ENCODE measurements around the gene CCNF. TPM values are rescaled to one million over a fixed set of nuclear protein-coding genes. Genes with fewer than 3 reads are reported as not detected.

Gene CCNF
- total and polyA plus RNA-seq, 9 of the 15 experiments (the other 6 are each of a cell fraction or from before 2014, with no cell fraction given): 4.1 to 70.1 (median 29.5) TPM

DNA sequence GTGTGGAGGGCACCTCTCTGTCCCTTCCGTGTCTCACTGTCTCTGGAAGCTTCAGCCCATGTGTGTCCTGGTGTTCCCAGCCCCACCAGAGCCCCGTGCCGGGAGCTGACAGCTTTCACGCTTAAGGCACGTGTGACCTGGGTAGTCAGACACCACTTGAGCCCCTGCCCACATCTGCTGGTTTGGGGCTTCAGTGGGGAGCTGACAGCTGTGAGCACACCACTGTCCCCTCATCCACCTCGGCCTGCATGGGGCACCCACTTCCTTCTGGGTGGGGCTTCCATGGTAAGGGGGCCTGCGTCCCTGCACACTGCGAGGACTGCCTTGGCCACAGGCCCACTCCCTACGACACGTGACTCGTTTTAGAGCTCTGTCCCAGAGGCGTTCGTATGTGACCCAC is 28.0 kb downstream of the CCNF start:
- peaks cover 80% of the 10 kb centered on the region; the same call in 2 of the 3 replicates for H3K36me3 ChIP-seq (ENCODE audit: control insufficient read depth, insufficient read depth, low read length)
- in situ Hi-C loops (cut with MboI): no loop called here

More for the DNA sequence above, 28.0 kb downstream of the CCNF start:
- H3K4me3 ChIP-seq: no peak overlapping the region
- no peak overlapping the region for H3K27ac ChIP-seq (ENCODE audit: extremely low read depth, low read depth, low read length)
- FAIRE-seq: no peak
- no TSS peak for BruUV-seq (replicated peaks)
- H3K27me3 ChIP-seq (ENCODE audit: control insufficient read depth in 2 of 2, insufficient read depth in 2 of 2, low read length in 2 of 2): no peaks in the 10 kb centered on the region
- H3K9me1 ChIP-seq (ENCODE audit: control insufficient read depth, insufficient read depth, low read length): peaks cover 6% of the 10 kb centered on the region
- intact Hi-C loops (cut with micrococcal nuclease): no loop called here
- H2AFZ ChIP-seq (ENCODE audit: low read depth, low read length): no peak overlapping the region
- TF ChIP-seq RFX5 (IDR thresholded peaks at IDR 0.05; ENCODE audit: low read depth, low read length) (no peak), SMC3 (conservative IDR thresholded peaks at IDR 0.05; ENCODE audit: insufficient read depth, low read depth, low read length) (no peak), TAF1 (IDR thresholded peaks at IDR 0.05; ENCODE audit: control insufficient read depth, extremely low read depth, insufficient read depth, low read length, severe bottlenecking) (no peak), ZNF584 (CRISPR knock-in tag; IDR thresholded peaks at IDR 0.05; ENCODE audit: low read depth) (no peak), ELF1 (tag; IDR thresholded peaks at IDR 0.05) (no peak)
- TF ChIP-seq, protein P1, sequence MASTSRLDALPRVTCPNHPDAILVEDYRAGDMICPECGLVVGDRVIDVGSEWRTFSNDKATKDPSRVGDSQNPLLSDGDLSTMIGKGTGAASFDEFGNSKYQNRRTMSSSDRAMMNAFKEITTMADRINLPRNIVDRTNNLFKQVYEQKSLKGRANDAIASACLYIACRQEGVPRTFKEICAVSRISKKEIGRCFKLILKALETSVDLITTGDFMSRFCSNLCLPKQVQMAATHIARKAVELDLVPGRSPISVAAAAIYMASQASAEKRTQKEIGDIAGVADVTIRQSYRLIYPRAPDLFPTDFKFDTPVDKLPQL (IDR thresholded peaks at IDR 0.05; ENCODE audit: extremely low read depth, insufficient read length): no peak
- TF ChIP-seq, protein P2, sequence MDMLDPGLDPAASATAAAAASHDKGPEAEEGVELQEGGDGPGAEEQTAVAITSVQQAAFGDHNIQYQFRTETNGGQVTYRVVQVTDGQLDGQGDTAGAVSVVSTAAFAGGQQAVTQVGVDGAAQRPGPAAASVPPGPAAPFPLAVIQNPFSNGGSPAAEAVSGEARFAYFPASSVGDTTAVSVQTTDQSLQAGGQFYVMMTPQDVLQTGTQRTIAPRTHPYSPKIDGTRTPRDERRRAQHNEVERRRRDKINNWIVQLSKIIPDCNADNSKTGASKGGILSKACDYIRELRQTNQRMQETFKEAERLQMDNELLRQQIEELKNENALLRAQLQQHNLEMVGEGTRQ (CRISPR knock-in tag; IDR thresholded peaks at IDR 0.05): peak; percentile 25; the same call in 1 of the 2 replicates
- TF ChIP-seq, protein P3, sequence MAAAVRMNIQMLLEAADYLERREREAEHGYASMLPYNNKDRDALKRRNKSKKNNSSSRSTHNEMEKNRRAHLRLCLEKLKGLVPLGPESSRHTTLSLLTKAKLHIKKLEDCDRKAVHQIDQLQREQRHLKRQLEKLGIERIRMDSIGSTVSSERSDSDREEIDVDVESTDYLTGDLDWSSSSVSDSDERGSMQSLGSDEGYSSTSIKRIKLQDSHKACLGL (CRISPR knock-in tag; IDR thresholded peaks at IDR 0.05; ENCODE audit: borderline replicate concordance, poor library complexity, severe bottlenecking): no peak
- ChIA-PET CTCF (ENCODE audit: low intra/inter-chr PET ratio) (no interaction called here), POLR2A (interaction anchor here (0.7 to 2.0 kb wide), 3 partner anchors 12 to 55 kb away, joined by 3 to 10 read pairs (median 3); no protein-coding TSS in a partner anchor)
- ATAC-seq: no peak
- 74% methylated on average over 13 of the region's 13 CpGs for WGBS (ENCODE audit: insufficient coverage, low coverage, missing lambda C conversion rate)
- DNase-seq (ENCODE audit: extremely low read depth in 1 of 4, low spot score in 3 of 4): no peak
- peaks cover 10 to 74% of the 10 kb centered on the region in 2 experiments; a peak in 4 of 5 replicates for H3K4me1 ChIP-seq (replicated peaks in 1 of 2; ENCODE audit: control insufficient read depth in 2 of 2, insufficient read depth in 2 of 2, low read length in 2 of 2)
- H3K4me2 ChIP-seq (ENCODE audit: insufficient read depth, low read length): no peak overlapping the region
- H3K79me2 ChIP-seq (ENCODE audit: control insufficient read depth, insufficient read depth, low read length): peaks cover 16% of the 10 kb centered on the region
- H3K9ac ChIP-seq (ENCODE audit: insufficient read depth in 1 of 2, low read depth in 2 of 2, low read length in 2 of 2): peak overlapping the region in 1 of 2 experiments; percentile 75; a peak in 2 of 4 replicates
- H3K9me3 ChIP-seq (replicated peaks; ENCODE audit: control insufficient read depth, insufficient read depth, low read depth, low read length): no peaks in the 10 kb centered on the region
- H4K20me1 ChIP-seq (replicated peaks; ENCODE audit: control insufficient read depth, insufficient read depth, low read length): no peaks in the 10 kb centered on the region; the same call in 1 of the 2 replicates

All from K562 (cell line).